Testis (tissue), 2 donors: Measurements from ENCODE around the gene ZNF70.

ENCODE experiments used
- POLR2A ChIP-seq: fragments of 450-650 bp; IDR thresholded peaks from one replicate; pipeline ENCODE4 v1.6.1; 2017; ENCODE audit warnings: antibody characterized with exemption, mild to moderate bottlenecking, moderate library complexity
- TF ChIP-seq, protein P1 (sequence below), 3 experiments: fragments of 450-650 bp in 2 of 3; fragments of 200-600 bp in 1 of 3; sonication (generic) in 1 of 3; IDR thresholded peaks; one replicate each; pipeline ENCODE4 v1.5.1; 2016 to 2019; ENCODE audit warnings: antibody characterized with exemption in 3 of 3, mild to moderate bottlenecking in 2 of 3, moderate library complexity in 1 of 3

DNA sequence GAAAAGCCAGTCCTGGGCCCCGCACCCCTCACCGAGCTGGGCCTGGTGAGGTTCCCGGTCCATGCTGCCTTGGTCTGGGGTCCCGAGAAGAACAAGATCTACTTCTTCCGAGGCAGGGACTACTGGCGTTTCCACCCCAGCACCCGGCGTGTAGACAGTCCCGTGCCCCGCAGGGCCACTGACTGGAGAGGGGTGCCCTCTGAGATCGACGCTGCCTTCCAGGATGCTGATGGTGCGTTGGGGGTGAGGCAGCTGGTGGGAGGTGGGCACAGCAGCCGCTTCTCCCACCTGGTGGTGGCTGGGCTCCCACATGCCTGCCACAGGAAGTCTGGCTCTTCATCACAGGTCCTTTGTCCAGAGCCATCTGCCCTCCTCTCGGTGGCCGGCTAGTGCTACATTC, 31.3 kb upstream of the ZNF70 start:
- TF ChIP-seq, protein P1, sequence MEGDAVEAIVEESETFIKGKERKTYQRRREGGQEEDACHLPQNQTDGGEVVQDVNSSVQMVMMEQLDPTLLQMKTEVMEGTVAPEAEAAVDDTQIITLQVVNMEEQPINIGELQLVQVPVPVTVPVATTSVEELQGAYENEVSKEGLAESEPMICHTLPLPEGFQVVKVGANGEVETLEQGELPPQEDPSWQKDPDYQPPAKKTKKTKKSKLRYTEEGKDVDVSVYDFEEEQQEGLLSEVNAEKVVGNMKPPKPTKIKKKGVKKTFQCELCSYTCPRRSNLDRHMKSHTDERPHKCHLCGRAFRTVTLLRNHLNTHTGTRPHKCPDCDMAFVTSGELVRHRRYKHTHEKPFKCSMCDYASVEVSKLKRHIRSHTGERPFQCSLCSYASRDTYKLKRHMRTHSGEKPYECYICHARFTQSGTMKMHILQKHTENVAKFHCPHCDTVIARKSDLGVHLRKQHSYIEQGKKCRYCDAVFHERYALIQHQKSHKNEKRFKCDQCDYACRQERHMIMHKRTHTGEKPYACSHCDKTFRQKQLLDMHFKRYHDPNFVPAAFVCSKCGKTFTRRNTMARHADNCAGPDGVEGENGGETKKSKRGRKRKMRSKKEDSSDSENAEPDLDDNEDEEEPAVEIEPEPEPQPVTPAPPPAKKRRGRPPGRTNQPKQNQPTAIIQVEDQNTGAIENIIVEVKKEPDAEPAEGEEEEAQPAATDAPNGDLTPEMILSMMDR (IDR thresholded peaks at IDR 0.05): no peak
- no peak for TF ChIP-seq POLR2A
